HepG2 (cell line): ENCODE measurements around the gene GRPEL2. TPM values are rescaled to one million over a fixed set of nuclear protein-coding genes. Genes with fewer than 3 reads are reported as not detected.

Source experiments
- CENPT ChIP-seq: sonication (generic); formaldehyde crosslinking; IDR thresholded peaks from 2 replicates; pipeline ENCODE4 v1.8.0; 2022; ENCODE audit warnings: low read depth, mild to moderate bottlenecking, moderate library complexity, missing genetic modification reagents
- FOXP1 ChIP-seq, 2 experiments: fragments of 450-650 bp in 1 of 2; IDR thresholded peaks; 2 replicates each; pipeline ENCODE4 v1.6.1; 2017 to 2018; ENCODE audit warnings: antibody characterized with exemption in 1 of 2
- GLI4 ChIP-seq: sonication (generic); formaldehyde crosslinking; IDR thresholded peaks from 2 replicates; pipeline ENCODE4 v1.5.1; 2020; ENCODE audit warnings: missing genetic modification reagents, mild to moderate bottlenecking, moderate library complexity, borderline replicate concordance
- RAD21 ChIP-seq: fragments of 450-650 bp; formaldehyde crosslinking; IDR thresholded peaks from 2 replicates; pipeline ENCODE4 v1.5.0; 2020; ENCODE audit warnings: mild to moderate bottlenecking
- SIN3A ChIP-seq: IDR thresholded peaks from 2 replicates; pipeline ENCODE4 v1.6.1; 2011; ENCODE audit warnings: low read depth, mild to moderate bottlenecking, control low read depth, low read length, borderline replicate concordance
- SMC3 ChIP-seq: IDR thresholded peaks from 2 replicates; pipeline ENCODE4 v1.6.1; 2011; ENCODE audit warnings: low read length, improper control_type of control experiment
- STAG1 ChIP-seq: sonication (generic); formaldehyde crosslinking; IDR thresholded peaks from 2 replicates; pipeline ENCODE4 v1.4.0; 2020; ENCODE audit warnings: missing genetic modification reagents
- XRCC5 ChIP-seq: fragments of 200-400 bp; formaldehyde crosslinking; optimal IDR thresholded peaks from 2 replicates; pipeline ENCODE3; 2017; ENCODE audit warnings: mild to moderate bottlenecking, low read length
- ZNF274 ChIP-seq: sonication (generic); formaldehyde crosslinking; IDR thresholded peaks from 2 replicates; pipeline ENCODE4 v1.5.1; 2020; ENCODE audit warnings: mild to moderate bottlenecking, missing genetic modification reagents
- ZNF605 ChIP-seq: sonication (generic); formaldehyde crosslinking; IDR thresholded peaks from 2 replicates; pipeline ENCODE4 v1.8.0; 2022; ENCODE audit warnings: mild to moderate bottlenecking, missing genetic modification reagents
- ZNF687 ChIP-seq: sonication (generic); formaldehyde crosslinking; IDR thresholded peaks from 2 replicates; pipeline ENCODE4 v1.5.1; 2020; ENCODE audit warnings: mild to moderate bottlenecking, missing genetic modification reagents, moderate library complexity
- polyA plus RNA-seq, 8 experiments: library from polyadenylated mRNA; depleted of rRNA in 3 of 8; stranded (reverse) in 7 of 8; unstranded in 1 of 8; fragments of >200 nt; fragmentation: Illumina TruSeq in 4 of 8; extraction: Trizol in 4 of 8; gene quantifications; 2 replicates each; pipeline versions ENCODE4 v1.2.1 to v1.2.3, GENCODE V29; 2011 to 2016; ENCODE audit warnings: low read depth in 4 of 8, missing spikeins in 1 of 8, mixed read lengths in 1 of 8; ENCODE audit not compliant: insufficient read depth in 1 of 8
- total RNA-seq, 5 experiments: library from RNA; depleted of rRNA; stranded (reverse); fragments of >200 nt; fragmentation: Illumina TruSeq; extraction: Trizol; gene quantifications; 2 replicates each; pipeline ENCODE4 v1.2.3, GENCODE V29; 2016; ENCODE audit warnings: low read depth in 1 of 5
- TF ChIP-seq, protein P1 (sequence below): sonication (generic); formaldehyde crosslinking; IDR thresholded peaks from one replicate; pipeline ENCODE4 v1.5.1; 2020; ENCODE audit warnings: mild to moderate bottlenecking, missing genetic modification reagents; ENCODE audit errors: not compliant biosample characterization
- TF ChIP-seq, protein P2 (sequence below): sonication (generic); formaldehyde crosslinking; conservative IDR thresholded peaks from 2 replicates; pipeline ENCODE4 v1.4.0; 2020; ENCODE audit warnings: missing genetic modification reagents

The GRPEL2 gene
- total and polyA plus RNA-seq, 2 of the 13 experiments (the other 11 are each of a cell fraction or from before 2014, with no cell fraction given) = 13.1 to 16.6 TPM

DNA sequence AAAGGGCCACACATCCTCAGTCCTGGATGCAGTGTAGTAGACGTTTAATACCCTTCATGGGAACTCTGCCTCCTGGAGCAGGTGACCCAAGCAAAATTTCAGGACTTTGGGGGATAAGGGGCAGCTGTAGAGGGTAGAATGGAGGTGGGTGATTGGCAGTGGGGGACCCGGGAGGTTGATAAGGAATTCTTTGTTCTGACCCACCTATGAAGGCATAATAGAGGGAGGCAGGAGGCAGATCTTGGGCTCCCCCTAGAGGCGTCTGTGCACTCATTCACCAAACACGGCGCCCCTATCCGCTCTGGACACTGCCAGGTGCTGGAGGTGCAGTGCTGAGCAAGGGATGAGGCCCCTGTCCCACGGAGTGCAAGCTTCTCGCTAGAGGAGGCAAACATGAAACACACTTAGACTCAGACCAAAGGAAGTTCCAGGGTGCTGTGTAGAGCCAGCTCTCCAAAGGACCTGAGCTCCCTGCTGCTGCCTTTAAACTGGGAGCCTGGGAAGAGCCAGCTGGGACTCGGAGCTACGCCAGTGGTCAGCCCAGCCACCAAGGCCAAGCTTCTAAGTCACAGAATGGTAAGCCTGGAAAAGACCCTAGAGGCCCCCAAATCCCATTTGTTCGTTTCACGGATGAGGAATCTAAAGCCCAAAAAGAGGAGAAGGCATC lies 26.1 kb downstream of the GRPEL2 start (continued):
- TF ChIP-seq, protein P1, sequence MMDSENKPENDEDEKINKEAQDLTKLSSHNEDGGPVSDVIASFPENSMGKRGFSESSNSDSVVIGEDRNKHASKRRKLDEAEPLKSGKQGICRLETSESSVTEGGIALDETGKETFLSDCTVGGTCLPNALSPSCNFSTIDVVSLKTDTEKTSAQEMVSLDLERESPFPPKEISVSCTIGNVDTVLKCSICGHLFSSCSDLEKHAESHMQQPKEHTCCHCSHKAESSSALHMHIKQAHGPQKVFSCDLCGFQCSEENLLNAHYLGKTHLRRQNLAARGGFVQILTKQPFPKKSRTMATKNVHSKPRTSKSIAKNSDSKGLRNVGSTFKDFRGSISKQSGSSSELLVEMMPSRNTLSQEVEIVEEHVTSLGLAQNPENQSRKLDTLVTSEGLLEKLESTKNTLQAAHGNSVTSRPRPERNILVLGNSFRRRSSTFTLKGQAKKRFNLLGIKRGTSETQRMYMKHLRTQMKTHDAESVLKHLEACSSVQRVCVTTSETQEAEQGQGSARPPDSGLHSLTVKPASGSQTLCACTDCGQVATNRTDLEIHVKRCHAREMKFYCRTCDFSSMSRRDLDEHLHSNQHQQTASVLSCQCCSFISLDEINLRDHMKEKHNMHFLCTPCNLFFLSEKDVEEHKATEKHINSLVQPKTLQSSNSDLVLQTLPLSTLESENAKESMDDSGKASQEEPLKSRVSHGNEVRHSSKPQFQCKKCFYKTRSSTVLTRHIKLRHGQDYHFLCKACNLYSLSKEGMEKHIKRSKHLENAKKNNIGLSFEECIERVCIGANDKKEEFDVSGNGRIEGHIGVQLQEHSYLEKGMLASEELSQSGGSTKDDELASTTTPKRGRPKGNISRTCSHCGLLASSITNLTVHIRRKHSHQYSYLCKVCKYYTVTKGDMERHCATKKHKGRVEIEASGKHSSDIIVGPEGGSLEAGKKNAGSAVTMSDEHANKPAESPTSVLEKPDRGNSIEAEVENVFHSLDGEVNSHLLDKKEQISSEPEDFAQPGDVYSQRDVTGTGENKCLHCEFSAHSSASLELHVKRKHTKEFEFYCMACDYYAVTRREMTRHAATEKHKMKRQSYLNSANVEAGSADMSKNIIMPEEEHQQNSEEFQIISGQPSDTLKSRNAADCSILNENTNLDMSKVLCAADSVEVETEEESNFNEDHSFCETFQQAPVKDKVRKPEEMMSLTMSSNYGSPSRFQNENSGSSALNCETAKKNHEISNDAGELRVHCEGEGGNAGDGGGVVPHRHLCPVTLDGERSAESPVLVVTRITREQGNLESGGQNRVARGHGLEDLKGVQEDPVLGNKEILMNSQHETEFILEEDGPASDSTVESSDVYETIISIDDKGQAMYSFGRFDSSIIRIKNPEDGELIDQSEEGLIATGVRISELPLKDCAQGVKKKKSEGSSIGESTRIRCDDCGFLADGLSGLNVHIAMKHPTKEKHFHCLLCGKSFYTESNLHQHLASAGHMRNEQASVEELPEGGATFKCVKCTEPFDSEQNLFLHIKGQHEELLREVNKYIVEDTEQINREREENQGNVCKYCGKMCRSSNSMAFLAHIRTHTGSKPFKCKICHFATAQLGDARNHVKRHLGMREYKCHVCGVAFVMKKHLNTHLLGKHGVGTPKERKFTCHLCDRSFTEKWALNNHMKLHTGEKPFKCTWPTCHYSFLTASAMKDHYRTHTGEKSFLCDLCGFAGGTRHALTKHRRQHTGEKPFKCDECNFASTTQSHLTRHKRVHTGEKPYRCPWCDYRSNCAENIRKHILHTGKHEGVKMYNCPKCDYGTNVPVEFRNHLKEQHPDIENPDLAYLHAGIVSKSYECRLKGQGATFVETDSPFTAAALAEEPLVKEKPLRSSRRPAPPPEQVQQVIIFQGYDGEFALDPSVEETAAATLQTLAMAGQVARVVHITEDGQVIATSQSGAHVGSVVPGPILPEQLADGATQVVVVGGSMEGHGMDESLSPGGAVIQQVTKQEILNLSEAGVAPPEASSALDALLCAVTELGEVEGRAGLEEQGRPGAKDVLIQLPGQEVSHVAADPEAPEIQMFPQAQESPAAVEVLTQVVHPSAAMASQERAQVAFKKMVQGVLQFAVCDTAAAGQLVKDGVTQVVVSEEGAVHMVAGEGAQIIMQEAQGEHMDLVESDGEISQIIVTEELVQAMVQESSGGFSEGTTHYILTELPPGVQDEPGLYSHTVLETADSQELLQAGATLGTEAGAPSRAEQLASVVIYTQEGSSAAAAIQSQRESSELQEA = peak; percentile 42
- TF ChIP-seq ZNF687 (0 out of 2 replicates have a peak, but pooled peaks have one; percentile 34), XRCC5 (peak; percentile 75), SMC3 (peak; percentile 57), CENPT (CRISPR knock-in tag) (no peak), ZNF605 (CRISPR knock-in tag) (0 out of 2 replicates have a peak, but pooled peaks have one; percentile 25), RAD21 (peak; percentile 59), ZNF274 (CRISPR knock-in tag) (peak; percentile 52; the same call in 1 of the 2 replicates), FOXP1 (IDR thresholded peaks at IDR 0.05) (no peak), FOXP1 (CRISPR knock-in tag; IDR thresholded peaks at IDR 0.05) (no peak), GLI4 (CRISPR knock-in tag) (0 out of 2 replicates have a peak, but pooled peaks have one; percentile 63), STAG1 (CRISPR knock-in tag) (peak; percentile 72), SIN3A (no peak)
- TF ChIP-seq, protein P2, sequence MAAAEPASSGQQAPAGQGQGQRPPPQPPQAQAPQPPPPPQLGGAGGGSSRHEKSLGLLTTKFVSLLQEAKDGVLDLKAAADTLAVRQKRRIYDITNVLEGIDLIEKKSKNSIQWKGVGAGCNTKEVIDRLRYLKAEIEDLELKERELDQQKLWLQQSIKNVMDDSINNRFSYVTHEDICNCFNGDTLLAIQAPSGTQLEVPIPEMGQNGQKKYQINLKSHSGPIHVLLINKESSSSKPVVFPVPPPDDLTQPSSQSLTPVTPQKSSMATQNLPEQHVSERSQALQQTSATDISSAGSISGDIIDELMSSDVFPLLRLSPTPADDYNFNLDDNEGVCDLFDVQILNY (CRISPR knock-in tag) = no peak
